Endothelial cell (in vitro differentiated cells): ENCODE results near the gene ADAMTS12. TPM values are rescaled to one million over a fixed set of nuclear protein-coding genes. Genes with fewer than 3 reads are reported as not detected.

Experiments used
- DNase-seq: peaks from one replicate; pipeline ENCODE4 v3.0.0; 2021; ENCODE audit warnings: low spot score
- H3K27ac Mint-ChIP-seq: one replicate; pipeline ENCODE4 v1.8.0; 2021; ENCODE audit warnings: mixed read lengths, inconsistent platforms; ENCODE audit not compliant: unreplicated experiment
- H3K27me3 Mint-ChIP-seq: one replicate; pipeline ENCODE4 v1.8.0; 2021; ENCODE audit warnings: mild to moderate bottlenecking, moderate library complexity, mixed read lengths, inconsistent platforms; ENCODE audit not compliant: unreplicated experiment
- H3K36me3 Mint-ChIP-seq: one replicate; pipeline ENCODE4 v1.8.0; 2021; ENCODE audit warnings: mild to moderate bottlenecking, low read depth, mixed read lengths, inconsistent platforms; ENCODE audit not compliant: unreplicated experiment
- H3K4me1 Mint-ChIP-seq: one replicate; pipeline ENCODE4 v1.8.0; 2021; ENCODE audit warnings: mild to moderate bottlenecking, mixed read lengths, inconsistent platforms; ENCODE audit not compliant: unreplicated experiment
- H3K4me3 Mint-ChIP-seq: one replicate; pipeline ENCODE4 v1.8.0; 2021; ENCODE audit warnings: mild to moderate bottlenecking, mixed read lengths, inconsistent platforms; ENCODE audit not compliant: unreplicated experiment
- H3K9me3 Mint-ChIP-seq: one replicate; pipeline ENCODE4 v1.8.0; 2021; ENCODE audit warnings: mixed read lengths, inconsistent platforms; ENCODE audit not compliant: unreplicated experiment
- CTCF ChIP-seq: fragments of 200-600 bp; sonication (generic); IDR thresholded peaks from one replicate; pipeline ENCODE4 v1.5.0; 2021; ENCODE audit warnings: antibody characterized with exemption; ENCODE audit not compliant: unreplicated experiment
- total RNA-seq: library from RNA; stranded (reverse); fragmentation: NEBNext Ultra II Directional; extraction: Animal tissue kit (Norgen Biotek cat#: 25700); gene quantifications from one replicate; pipeline ENCODE4 v1.2.1, GENCODE V29; 2021; ENCODE audit not compliant: unreplicated experiment

The ADAMTS12 gene
- total RNA-seq, 1 donor from 2014 or later: 9.8 TPM

DNA sequence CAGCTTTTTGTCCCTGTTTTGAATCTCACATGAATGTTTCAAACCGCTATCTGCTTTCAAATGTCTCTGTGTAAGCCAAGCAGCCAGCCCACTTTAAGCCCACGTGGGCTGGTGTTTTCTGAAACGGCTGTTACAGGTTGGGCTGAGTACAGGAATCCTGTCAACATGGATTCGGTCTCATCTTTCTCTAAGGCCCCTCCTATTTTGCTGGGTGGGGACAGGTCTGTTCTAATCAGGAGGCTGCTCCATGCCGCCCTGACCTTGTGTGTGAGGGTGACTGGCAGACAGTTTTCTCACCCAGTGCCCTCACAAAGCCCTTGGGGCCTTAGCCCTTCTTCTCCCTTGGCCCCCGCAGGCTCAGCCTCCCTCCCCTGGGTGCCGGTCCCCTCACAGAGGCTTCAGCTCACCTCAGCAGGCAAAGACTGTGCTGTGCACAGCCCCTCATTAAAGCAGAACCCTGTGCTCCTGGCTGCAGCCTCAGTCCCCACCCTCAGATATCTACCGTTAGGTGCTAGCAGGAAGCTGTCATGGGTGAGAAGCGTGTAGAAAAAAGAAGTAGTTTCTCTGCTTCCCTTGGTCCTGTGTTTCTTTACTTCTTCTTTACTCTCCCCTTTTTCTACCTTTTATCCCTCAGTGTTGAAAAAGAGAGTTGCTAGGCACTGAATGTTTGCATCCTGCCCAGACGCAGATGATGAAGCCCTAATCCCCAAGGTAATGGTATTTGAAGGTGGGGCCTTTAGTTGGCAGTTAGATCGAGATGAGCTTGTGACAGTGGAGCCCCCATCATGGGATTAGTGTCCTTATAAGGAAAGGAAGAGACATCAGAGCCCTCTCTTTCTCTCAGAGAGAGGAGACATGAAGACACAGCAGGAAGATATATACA is 205.7 kb downstream of the ADAMTS12 start:
- Mint-ChIP-seq H3K4me3 (no peak overlapping the region), H3K36me3 (no peaks in the 10 kb centered on the region), H3K27ac (no peak overlapping the region), H3K4me1 (peaks cover 8% of the 10 kb centered on the region), H3K9me3 (no peaks in the 10 kb centered on the region), H3K27me3 (peaks cover 1% of the 10 kb centered on the region)
- DNase-seq: no peak
- TF ChIP-seq CTCF: no peak

DNA sequence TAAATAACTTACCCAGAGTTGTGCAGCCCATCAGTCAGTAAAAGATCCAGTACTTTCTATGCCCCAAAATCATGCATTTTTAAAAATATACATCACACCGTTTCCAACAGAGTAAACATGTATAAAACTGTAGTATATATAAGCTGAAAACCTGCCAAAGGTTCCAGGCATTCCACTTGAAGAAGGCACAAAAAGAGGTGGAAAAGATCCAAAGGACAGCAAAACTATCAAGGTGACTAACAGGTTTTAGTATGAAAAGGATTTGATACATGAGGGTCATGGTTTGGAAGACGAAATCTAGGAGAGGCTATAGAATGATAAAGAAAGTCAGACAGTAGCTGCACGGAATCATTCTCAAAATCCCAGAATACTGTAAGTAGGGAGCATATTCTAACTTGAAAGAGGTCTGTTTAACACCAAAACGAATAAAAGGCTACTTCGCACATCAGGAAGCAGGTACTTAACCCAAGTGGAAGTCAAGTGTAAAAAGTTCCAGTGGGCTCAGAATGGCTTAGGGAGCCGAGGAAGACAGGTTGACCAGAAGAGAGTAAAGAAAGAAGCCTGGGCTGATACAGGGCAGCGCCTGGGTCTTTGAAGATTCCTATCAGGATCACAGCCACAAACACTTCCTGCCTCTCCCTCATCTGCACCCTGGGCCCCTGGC is 207.2 kb downstream of the ADAMTS12 start:
- H3K36me3 Mint-ChIP-seq: no peaks in the 10 kb centered on the region
- H3K4me1 Mint-ChIP-seq: peaks cover 8% of the 10 kb centered on the region
- no peak overlapping the region for H3K27ac Mint-ChIP-seq
- no peak for TF ChIP-seq CTCF
- peaks cover 1% of the 10 kb centered on the region for H3K27me3 Mint-ChIP-seq
- no peak for DNase-seq
- no peaks in the 10 kb centered on the region for H3K9me3 Mint-ChIP-seq
- no peak overlapping the region for H3K4me3 Mint-ChIP-seq

GRCh38 chr5:33679791-33680190 is 212.0 kb downstream of the ADAMTS12 start:
- no peaks in the 10 kb centered on the region for H3K36me3 Mint-ChIP-seq
- peaks cover 2% of the 10 kb centered on the region for H3K4me1 Mint-ChIP-seq
- no peak overlapping the region for H3K27ac Mint-ChIP-seq
- no peak overlapping the region for H3K4me3 Mint-ChIP-seq
- no peak for DNase-seq
- no peaks in the 10 kb centered on the region for H3K27me3 Mint-ChIP-seq
- no peaks in the 10 kb centered on the region for H3K9me3 Mint-ChIP-seq
- no peak for TF ChIP-seq CTCF

DNA sequence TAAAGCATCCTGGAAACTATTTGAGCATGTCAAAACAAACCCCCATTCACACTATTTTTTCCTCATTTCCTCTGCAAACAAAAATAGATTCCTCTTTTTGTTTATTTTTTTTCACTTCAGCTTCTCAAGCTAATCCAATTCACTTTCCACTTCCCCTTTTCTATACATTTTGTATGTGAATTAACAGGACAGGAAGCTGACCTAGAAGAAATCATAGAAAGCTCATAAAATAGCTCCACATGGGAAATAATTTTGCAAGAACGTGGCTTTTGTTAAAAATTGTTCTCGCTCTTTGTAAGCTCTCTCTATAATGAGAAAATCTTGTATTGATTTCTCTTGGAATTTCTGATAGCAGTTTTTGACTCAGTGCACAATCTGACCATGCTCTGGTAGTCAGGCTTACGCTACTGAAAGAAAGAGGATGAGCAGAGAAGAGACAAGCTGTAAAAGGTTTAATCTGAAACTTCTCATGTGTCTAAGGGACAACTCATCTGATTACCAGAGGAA is 215.8 kb downstream of the ADAMTS12 start:
- no peaks in the 10 kb centered on the region for H3K27me3 Mint-ChIP-seq
- no peaks in the 10 kb centered on the region for H3K9me3 Mint-ChIP-seq
- no peak overlapping the region for H3K4me3 Mint-ChIP-seq
- no peak for DNase-seq
- H3K4me1 Mint-ChIP-seq: no peaks in the 10 kb centered on the region
- no peak overlapping the region for H3K27ac Mint-ChIP-seq
- H3K36me3 Mint-ChIP-seq: no peaks in the 10 kb centered on the region
- TF ChIP-seq CTCF: no peak
